RWPE2 (cell line): Measurements from ENCODE around the gene CCDC12.

Experiments used
- ATAC-seq: fragments of 200-7000 bp; cut with Tn5 transposase; 3 replicates; pipeline ENCODE4 v1.9.1; 2021; ENCODE audit warnings: low read depth
- DNase-seq: peaks from one replicate; pipeline ENCODE4 v3.0.0-alpha.2; 2020; ENCODE audit warnings: low spot score
- H3K27ac ChIP-seq: fragments of 450-650 bp; 2 replicates; pipeline ENCODE4 v1.5.1; 2017; ENCODE audit warnings: mild to moderate bottlenecking; ENCODE audit not compliant: poor library complexity, severe bottlenecking
- H3K27me3 ChIP-seq: fragments of 250-450 bp; sonication (Bioruptor Pico); 2 replicates; pipeline ENCODE4 v1.5.1; 2021; ENCODE audit warnings: mild to moderate bottlenecking, moderate library complexity; ENCODE audit not compliant: insufficient read depth, poor library complexity, severe bottlenecking
- H3K36me3 ChIP-seq: fragments of 250-450 bp; sonication (Bioruptor Pico); 2 replicates; pipeline ENCODE4 v1.5.1; 2020; ENCODE audit warnings: low read depth, mild to moderate bottlenecking, moderate library complexity
- H3K4me1 ChIP-seq: fragments of 250-450 bp; sonication (Bioruptor Pico); 2 replicates; pipeline ENCODE4 v1.5.1; 2021; ENCODE audit warnings: mild to moderate bottlenecking, moderate library complexity; ENCODE audit not compliant: insufficient read depth, poor library complexity, severe bottlenecking
- H3K4me3 ChIP-seq: fragments of 250-450 bp; sonication (Bioruptor Pico); 2 replicates; pipeline ENCODE4 v1.5.1; 2021; ENCODE audit warnings: mild to moderate bottlenecking, moderate library complexity; ENCODE audit not compliant: severe bottlenecking
- H3K9me3 ChIP-seq: fragments of 250-450 bp; sonication (Bioruptor Pico); 2 replicates; pipeline ENCODE4 v1.5.1; 2021; ENCODE audit warnings: mild to moderate bottlenecking, moderate library complexity; ENCODE audit not compliant: severe bottlenecking
- CTCF ChIP-seq: fragments of 450-650 bp; IDR thresholded peaks from one replicate; pipeline ENCODE4 v1.5.1; 2017; ENCODE audit warnings: mild to moderate bottlenecking, moderate library complexity; ENCODE audit not compliant: poor library complexity, severe bottlenecking

CCDC12 gene

GRCh38 chr3:47010910-47011309 lies 34.4 kb upstream of the CCDC12 start:
- Histone ChIP-seq H3K4me1 (no peaks in the 10 kb centered on the region), H3K36me3 (peaks cover 25% of the 10 kb centered on the region), H3K4me3 (no peak overlapping the region), H3K27ac (no peak overlapping the region), H3K9me3 (no peaks in the 10 kb centered on the region), H3K27me3 (no peaks in the 10 kb centered on the region)
- TF ChIP-seq CTCF = no peak
- ATAC-seq = no peak
- DNase-seq = no peak

- Histone ChIP-seq H3K4me1 (no peaks in the 10 kb centered on the region), H3K4me3 (no peak overlapping the region), H3K36me3 (peaks cover 31% of the 10 kb centered on the region), H3K27me3 (no peaks in the 10 kb centered on the region), H3K27ac (no peak overlapping the region), H3K9me3 (no peaks in the 10 kb centered on the region)
- no peak for TF ChIP-seq CTCF
- DNase-seq = peak; percentile 52
- no peak for ATAC-seq
Observed at GRCh38 chr3:47010111-47010712, 33.7 kb upstream of the CCDC12 start.

- ATAC-seq = peak; percentile 73
- H3K27ac ChIP-seq = no peak overlapping the region
- peak; percentile 72 for DNase-seq
- peak overlapping the region; percentile 15 for H3K4me3 ChIP-seq
- no peaks in the 10 kb centered on the region for H3K9me3 ChIP-seq
- no peaks in the 10 kb centered on the region for H3K27me3 ChIP-seq
- TF ChIP-seq CTCF = no peak
- no peaks in the 10 kb centered on the region for H3K4me1 ChIP-seq
- H3K36me3 ChIP-seq = peaks cover 37% of the 10 kb centered on the region
Observed at GRCh38 chr3:47009225-47010110, 32.9 kb upstream of the CCDC12 start.

- H3K9me3 ChIP-seq = no peaks in the 10 kb centered on the region
- H3K27ac ChIP-seq = no peak overlapping the region
- peak overlapping the region; percentile 15 for H3K4me3 ChIP-seq
- ATAC-seq = no peak
- H3K36me3 ChIP-seq = peaks cover 41% of the 10 kb centered on the region
- DNase-seq = no peak
- no peaks in the 10 kb centered on the region for H3K4me1 ChIP-seq
- H3K27me3 ChIP-seq = no peaks in the 10 kb centered on the region
- no peak for TF ChIP-seq CTCF
Observed at GRCh38 chr3:47008851-47009224, 32.3 kb upstream of the CCDC12 start.
